GM12878 (cell line): ENCODE data around the gene NUBP1. TPM values are rescaled to one million over a fixed set of nuclear protein-coding genes. Genes with fewer than 3 reads are reported as not detected.

Source experiments
- BHLHE40 ChIP-seq, 2 experiments: fragments of 450-650 bp in 1 of 2; IDR thresholded peaks; 2 replicates each; pipeline ENCODE4 v1.6.1; 2011 to 2017; ENCODE audit warnings: low read depth in 2 of 2, borderline replicate concordance in 1 of 2, improper control_type of control experiment in 1 of 2, low read length in 1 of 2, mild to moderate bottlenecking in 1 of 2
- CTCF ChIP-seq, 3 experiments: IDR thresholded peaks in 2 of 3; conservative IDR thresholded peaks in 1 of 3; 2 replicates each; pipeline ENCODE4 v1.5.1; 2011; ENCODE audit warnings: low read depth in 3 of 3, low read length in 3 of 3, mild to moderate bottlenecking in 3 of 3, control low read depth in 2 of 3, moderate library complexity in 2 of 3, inconsistent platforms in 1 of 3, mixed read lengths in 1 of 3; ENCODE audit not compliant: control insufficient read depth in 2 of 3, insufficient read depth in 1 of 3; ENCODE audit errors: extremely low read depth in 1 of 3
- HDAC6 ChIP-seq: fragments of 200-600 bp; sonication (generic); IDR thresholded peaks from one replicate; pipeline ENCODE4 v1.8.0; 2017; ENCODE audit warnings: antibody characterized with exemption; ENCODE audit not compliant: unreplicated experiment
- IRF3 ChIP-seq: fragments of 450-650 bp; IDR thresholded peaks from 2 replicates; pipeline ENCODE4 v1.6.1; 2014; ENCODE audit warnings: mild to moderate bottlenecking
- MYB ChIP-seq: fragments of 150-350 bp; IDR thresholded peaks from 2 replicates; pipeline ENCODE4 v1.6.1; 2014; ENCODE audit warnings: mild to moderate bottlenecking, low read depth, low read length, borderline replicate concordance
- NFXL1 ChIP-seq: fragments of 450-650 bp; IDR thresholded peaks from 2 replicates; pipeline ENCODE4 v1.6.1; 2017; ENCODE audit warnings: antibody characterized with exemption, mild to moderate bottlenecking, borderline replicate concordance
- NFYA ChIP-seq: IDR thresholded peaks from 2 replicates; pipeline ENCODE4 v1.6.1; 2011; ENCODE audit warnings: low read depth, mild to moderate bottlenecking, low read length, improper control_type of control experiment, borderline replicate concordance
- NR2F1 ChIP-seq: fragments of 450-650 bp; conservative IDR thresholded peaks from 2 replicates; pipeline ENCODE4 v1.6.1; 2017; ENCODE audit warnings: mild to moderate bottlenecking
- PML ChIP-seq: IDR thresholded peaks from 2 replicates; pipeline ENCODE4 v1.6.1; 2012; ENCODE audit warnings: low read length, inconsistent platforms
- POLR2AphosphoS2 ChIP-seq: IDR thresholded peaks from 2 replicates; pipeline ENCODE4 v1.6.1; 2011; ENCODE audit warnings: low read depth, mild to moderate bottlenecking, low read length, improper control_type of control experiment, moderate library complexity
- POLR2AphosphoS5 ChIP-seq: IDR thresholded peaks from 2 replicates; pipeline ENCODE4 v1.6.1; 2011; ENCODE audit warnings: mild to moderate bottlenecking, low read length, inconsistent platforms
- RAD51 ChIP-seq: fragments of 450-650 bp; IDR thresholded peaks from 2 replicates; pipeline ENCODE4 v1.6.1; 2016; ENCODE audit warnings: moderate library complexity, mild to moderate bottlenecking, inconsistent platforms
- RB1 ChIP-seq: fragments of 450-650 bp; formaldehyde crosslinking; IDR thresholded peaks from 2 replicates; pipeline ENCODE4 v1.6.1; 2017; ENCODE audit warnings: mild to moderate bottlenecking, borderline replicate concordance
- SMC3 ChIP-seq: IDR thresholded peaks from 2 replicates; pipeline ENCODE4 v1.6.1; 2011; ENCODE audit warnings: low read length, improper control_type of control experiment, borderline replicate concordance
- STAT3 ChIP-seq: IDR thresholded peaks from 2 replicates; pipeline ENCODE4 v1.6.1; 2011; ENCODE audit warnings: low read depth, low read length, improper control_type of control experiment
- WRNIP1 ChIP-seq: IDR thresholded peaks from 2 replicates; pipeline ENCODE4 v1.6.1; 2011; ENCODE audit warnings: low read depth, low read length, improper control_type of control experiment, borderline replicate concordance
- ZNF622 ChIP-seq: fragments of 450-650 bp; IDR thresholded peaks from 2 replicates; pipeline ENCODE4 v1.6.1; 2017; ENCODE audit warnings: mild to moderate bottlenecking, inconsistent platforms
- polyA plus RNA-seq, 11 experiments: library from polyadenylated mRNA; depleted of rRNA in 4 of 11; unstranded in 6 of 11; stranded (reverse) in 5 of 11; fragments of >200 nt; fragmentation: Nextera tagmentation in 4 of 11; fragmentation: Illumina TruSeq in 1 of 11; extraction: Ambion mirVana in 4 of 11; extraction: Trizol in 1 of 11; gene quantifications; 1 replicate in 1 of 11; 2 replicates in 10 of 11; pipeline versions ENCODE4 v1.2.1 to v1.2.3, GENCODE V29; 2011 to 2016; ENCODE audit warnings: inconsistent platforms in 2 of 11, missing spikeins in 2 of 11, low read depth in 1 of 11
- total RNA-seq, 4 experiments: library from RNA; depleted of rRNA in 3 of 4; stranded (reverse); fragments of >200 nt in 3 of 4; fragmentation: Illumina TruSeq in 1 of 4; extraction: Trizol in 1 of 4; gene quantifications; 2 replicates each; pipeline versions ENCODE4 v1.2.1 to v1.2.3, GENCODE V29; 2013 to 2021
- TF ChIP-seq, protein P1 (sequence below): IDR thresholded peaks from 2 replicates; pipeline ENCODE4 v1.6.1; 2012; ENCODE audit warnings: mild to moderate bottlenecking, low read depth, low read length
- TF ChIP-seq, protein P2 (sequence below): fragments of 450-650 bp; IDR thresholded peaks from 2 replicates; pipeline ENCODE4 v1.6.1; 2017; ENCODE audit warnings: mild to moderate bottlenecking, moderate library complexity

The NUBP1 gene
- total and polyA plus RNA-seq, 10 of the 15 experiments (the other 5 are each of a cell fraction or from before 2014, with no cell fraction given), result 31.0 to 74.9 (median 58.3) TPM

GRCh38 chr16:10805334-10805733 is 61.7 kb downstream of the NUBP1 start (continued):
- TF ChIP-seq, protein P1, sequence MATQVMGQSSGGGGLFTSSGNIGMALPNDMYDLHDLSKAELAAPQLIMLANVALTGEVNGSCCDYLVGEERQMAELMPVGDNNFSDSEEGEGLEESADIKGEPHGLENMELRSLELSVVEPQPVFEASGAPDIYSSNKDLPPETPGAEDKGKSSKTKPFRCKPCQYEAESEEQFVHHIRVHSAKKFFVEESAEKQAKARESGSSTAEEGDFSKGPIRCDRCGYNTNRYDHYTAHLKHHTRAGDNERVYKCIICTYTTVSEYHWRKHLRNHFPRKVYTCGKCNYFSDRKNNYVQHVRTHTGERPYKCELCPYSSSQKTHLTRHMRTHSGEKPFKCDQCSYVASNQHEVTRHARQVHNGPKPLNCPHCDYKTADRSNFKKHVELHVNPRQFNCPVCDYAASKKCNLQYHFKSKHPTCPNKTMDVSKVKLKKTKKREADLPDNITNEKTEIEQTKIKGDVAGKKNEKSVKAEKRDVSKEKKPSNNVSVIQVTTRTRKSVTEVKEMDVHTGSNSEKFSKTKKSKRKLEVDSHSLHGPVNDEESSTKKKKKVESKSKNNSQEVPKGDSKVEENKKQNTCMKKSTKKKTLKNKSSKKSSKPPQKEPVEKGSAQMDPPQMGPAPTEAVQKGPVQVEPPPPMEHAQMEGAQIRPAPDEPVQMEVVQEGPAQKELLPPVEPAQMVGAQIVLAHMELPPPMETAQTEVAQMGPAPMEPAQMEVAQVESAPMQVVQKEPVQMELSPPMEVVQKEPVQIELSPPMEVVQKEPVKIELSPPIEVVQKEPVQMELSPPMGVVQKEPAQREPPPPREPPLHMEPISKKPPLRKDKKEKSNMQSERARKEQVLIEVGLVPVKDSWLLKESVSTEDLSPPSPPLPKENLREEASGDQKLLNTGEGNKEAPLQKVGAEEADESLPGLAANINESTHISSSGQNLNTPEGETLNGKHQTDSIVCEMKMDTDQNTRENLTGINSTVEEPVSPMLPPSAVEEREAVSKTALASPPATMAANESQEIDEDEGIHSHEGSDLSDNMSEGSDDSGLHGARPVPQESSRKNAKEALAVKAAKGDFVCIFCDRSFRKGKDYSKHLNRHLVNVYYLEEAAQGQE, result no peak
- TF ChIP-seq PML (no peak), NR2F1 (no peak), SMC3 (no peak), POLR2AphosphoS5 (no peak), MYB (no peak), NFYA (no peak), IRF3 (no peak), HDAC6 (no peak), POLR2AphosphoS2 (no peak), STAT3 (no peak), RAD51 (peak; percentile 24; the same call in 1 of the 2 replicates), WRNIP1 (no peak), BHLHE40 (IDR thresholded peaks at IDR 0.05; ENCODE audit: borderline replicate concordance in 1 of 2, low read depth in 2 of 2, low read length in 1 of 2) (peak; percentile 90 to 93), RB1 (no peak), ZNF622 (no peak), CTCF (IDR thresholded peaks at IDR 0.05 in 2 of 3, conservative IDR thresholded peaks at IDR 0.05 in 1 of 3; ENCODE audit: control insufficient read depth in 2 of 3, extremely low read depth in 1 of 3, insufficient read depth in 1 of 3, low read depth in 3 of 3, low read length in 3 of 3) (no peak), NFXL1 (no peak)
- TF ChIP-seq, protein P2, sequence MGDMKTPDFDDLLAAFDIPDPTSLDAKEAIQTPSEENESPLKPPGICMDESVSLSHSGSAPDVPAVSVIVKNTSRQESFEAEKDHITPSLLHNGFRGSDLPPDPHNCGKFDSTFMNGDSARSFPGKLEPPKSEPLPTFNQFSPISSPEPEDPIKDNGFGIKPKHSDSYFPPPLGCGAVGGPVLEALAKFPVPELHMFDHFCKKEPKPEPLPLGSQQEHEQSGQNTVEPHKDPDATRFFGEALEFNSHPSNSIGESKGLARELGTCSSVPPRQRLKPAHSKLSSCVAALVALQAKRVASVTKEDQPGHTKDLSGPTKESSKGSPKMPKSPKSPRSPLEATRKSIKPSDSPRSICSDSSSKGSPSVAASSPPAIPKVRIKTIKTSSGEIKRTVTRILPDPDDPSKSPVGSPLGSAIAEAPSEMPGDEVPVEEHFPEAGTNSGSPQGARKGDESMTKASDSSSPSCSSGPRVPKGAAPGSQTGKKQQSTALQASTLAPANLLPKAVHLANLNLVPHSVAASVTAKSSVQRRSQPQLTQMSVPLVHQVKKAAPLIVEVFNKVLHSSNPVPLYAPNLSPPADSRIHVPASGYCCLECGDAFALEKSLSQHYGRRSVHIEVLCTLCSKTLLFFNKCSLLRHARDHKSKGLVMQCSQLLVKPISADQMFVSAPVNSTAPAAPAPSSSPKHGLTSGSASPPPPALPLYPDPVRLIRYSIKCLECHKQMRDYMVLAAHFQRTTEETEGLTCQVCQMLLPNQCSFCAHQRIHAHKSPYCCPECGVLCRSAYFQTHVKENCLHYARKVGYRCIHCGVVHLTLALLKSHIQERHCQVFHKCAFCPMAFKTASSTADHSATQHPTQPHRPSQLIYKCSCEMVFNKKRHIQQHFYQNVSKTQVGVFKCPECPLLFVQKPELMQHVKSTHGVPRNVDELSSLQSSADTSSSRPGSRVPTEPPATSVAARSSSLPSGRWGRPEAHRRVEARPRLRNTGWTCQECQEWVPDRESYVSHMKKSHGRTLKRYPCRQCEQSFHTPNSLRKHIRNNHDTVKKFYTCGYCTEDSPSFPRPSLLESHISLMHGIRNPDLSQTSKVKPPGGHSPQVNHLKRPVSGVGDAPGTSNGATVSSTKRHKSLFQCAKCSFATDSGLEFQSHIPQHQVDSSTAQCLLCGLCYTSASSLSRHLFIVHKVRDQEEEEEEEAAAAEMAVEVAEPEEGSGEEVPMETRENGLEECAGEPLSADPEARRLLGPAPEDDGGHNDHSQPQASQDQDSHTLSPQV, result no peak
